Esophagus (tissue), 2 donors: ENCODE results near the gene CKAP4. TPM values are rescaled to one million over a fixed set of nuclear protein-coding genes. Genes with fewer than 3 reads are reported as not detected.

ENCODE experiments used
- H3K27ac ChIP-seq, 2 donors: one replicate each; pipeline ENCODE4 v1.5.1; 2013; ENCODE audit warnings: low read depth in 2 of 2, mild to moderate bottlenecking in 2 of 2, inconsistent platforms in 1 of 2, low read length in 1 of 2, moderate library complexity in 1 of 2
- H3K27me3 ChIP-seq, 2 donors: one replicate each; pipeline ENCODE4 v1.6.1; 2013; ENCODE audit warnings: low read length in 2 of 2, control low read depth in 1 of 2, mild to moderate bottlenecking in 1 of 2; ENCODE audit not compliant: insufficient read depth in 2 of 2, control insufficient read depth in 1 of 2
- H3K36me3 ChIP-seq, 2 donors: one replicate each; pipeline ENCODE4 v1.6.1; 2013; ENCODE audit warnings: low read length in 1 of 2; ENCODE audit not compliant: control insufficient read depth in 2 of 2, insufficient read depth in 2 of 2
- H3K4me1 ChIP-seq, 2 donors: one replicate each; pipeline ENCODE4 v1.6.1; 2013; ENCODE audit warnings: low read length in 1 of 2; ENCODE audit not compliant: control insufficient read depth in 2 of 2, insufficient read depth in 2 of 2
- H3K4me3 ChIP-seq, 2 donors: one replicate each; pipeline ENCODE4 v1.5.1; 2013; ENCODE audit warnings: low read length in 2 of 2, mild to moderate bottlenecking in 2 of 2, low read depth in 1 of 2, moderate library complexity in 1 of 2
- H3K9me3 ChIP-seq, 2 donors: one replicate each; pipeline ENCODE4 v1.6.1; 2013; ENCODE audit warnings: mild to moderate bottlenecking in 2 of 2, low read depth in 1 of 2, low read length in 1 of 2, moderate library complexity in 1 of 2; ENCODE audit not compliant: control insufficient read depth in 2 of 2, insufficient read depth in 1 of 2
- WGBS, 2 donors: extraction: QIAGEN DNeasy Blood & Tissue Kit; methylation state at CpG; one replicate each; pipeline ENCODE4 v1.1.7; 2013; 5-methylcytosine and 5-hydroxymethylcytosine counted together
- polyA plus RNA-seq, 2 donors: library from polyadenylated mRNA; stranded (reverse); fragments of 200-250 nt; gene quantifications; one replicate each; pipeline ENCODE4 v1.2.3, GENCODE V29; 2013
- donor health status: healthy with polysubstance abuse.
- donor health status: Bipolar disorder and iron deficiency.

Gene CKAP4
- polyA plus RNA-seq, 2 donors = 19.9 to 54.8 TPM

- 68 to 71% methylated on average over 10 of the region's 10 CpGs for WGBS, 2 donors
- Histone ChIP-seq H3K27ac (no peak overlapping the region), H3K4me1 (no peaks in the 10 kb centered on the region)
These were observed 54.2 kb downstream of the CKAP4 start for GRCh38 chr12:106193394-106194215.

GRCh38 chr12:106192659-106193393, 55.0 kb downstream of the CKAP4 start:
- no peak overlapping the region for H3K27ac ChIP-seq
- no peaks in the 10 kb centered on the region for H3K9me3 ChIP-seq
- no peaks in the 10 kb centered on the region for H3K36me3 ChIP-seq
- H3K4me1 ChIP-seq = no peaks in the 10 kb centered on the region
- H3K4me3 ChIP-seq = no peak overlapping the region
- WGBS, 2 donors = 87 to 88% methylated on average over 4 of the region's 4 CpGs
- H3K27me3 ChIP-seq = no peaks in the 10 kb centered on the region

More at GRCh38 chr12:106193394-106194215, 54.2 kb downstream of the CKAP4 start:
- Histone ChIP-seq H3K4me3 (no peak overlapping the region), H3K36me3 (no peaks in the 10 kb centered on the region), H3K9me3 (no peaks in the 10 kb centered on the region), H3K27me3 (no peaks in the 10 kb centered on the region)

GRCh38 chr12:106190581-106190980, 57.2 kb downstream of the CKAP4 start:
- Histone ChIP-seq H3K4me3 (no peak overlapping the region), H3K27ac (no peak overlapping the region), H3K4me1 (no peaks in the 10 kb centered on the region), H3K27me3 (no peaks in the 10 kb centered on the region), H3K36me3 (no peaks in the 10 kb centered on the region), H3K9me3 (no peaks in the 10 kb centered on the region)
- WGBS, 2 donors = 75 to 88% methylated on average over 3 of the region's 3 CpGs

- 93 to 95% methylated on average over 4 of the region's 4 CpGs for WGBS, 2 donors
- Histone ChIP-seq H3K4me3 (no peak overlapping the region), H3K9me3 (no peaks in the 10 kb centered on the region), H3K27ac (no peak overlapping the region), H3K27me3 (no peaks in the 10 kb centered on the region), H3K36me3 (no peaks in the 10 kb centered on the region), H3K4me1 (no peaks in the 10 kb centered on the region)
These were observed 58.5 kb downstream of the CKAP4 start for GRCh38 chr12:106189341-106189740.

- no peak overlapping the region for H3K27ac ChIP-seq
- H3K9me3 ChIP-seq = no peaks in the 10 kb centered on the region
- H3K4me1 ChIP-seq = no peaks in the 10 kb centered on the region
- H3K4me3 ChIP-seq = no peak overlapping the region
- no peaks in the 10 kb centered on the region for H3K36me3 ChIP-seq
- no peaks in the 10 kb centered on the region for H3K27me3 ChIP-seq
- WGBS, 2 donors = 56% methylated on average over 10 of the region's 10 CpGs
These were observed 59.6 kb downstream of the CKAP4 start for GRCh38 chr12:106188256-106188655.

Other genes starting within 250 kb of the CKAP4 start
- gene NUAK1, start 109.1 kb downstream of the CKAP4 start, polyA plus RNA-seq = under 1 TPM; 0.73 to 0.82 TPM
- gene TCP11L2, start 54.7 kb upstream of the CKAP4 start, polyA plus RNA-seq = 10 to 100 TPM; 10.6 to 19.4 TPM
- 1 to 10 TPM; 3.1 to 6.6 TPM for gene POLR3B, start 109.7 kb upstream of the CKAP4 start, polyA plus RNA-seq